Measurements from ENCODE around the gene PJVK.
"Not testable (repeated sequence)": the region's sequence is repeated elsewhere in the genome, so short reads cannot be mapped to it uniquely, and the experiment has no call there.

The PJVK gene

GRCh38 chr2:178450774-178451525 lies at the start of gene PJVK, which contains the start of gene PRKRA:
Gene PJVK, plus strand, starts transcription at chr2:178451378. Its CDS starts 2,032 bp downstream, at chr2:178453410.
Gene PRKRA, minus strand, starts transcription at chr2:178451175. Its CDS starts 145 bp downstream, at chr2:178451030.
- Mint-ChIP-seq H3K27me3 (ENCODE audit: low read depth) (peaks cover 4% of the 10 kb centered on the region), H3K9me3 (no peaks in the 10 kb centered on the region), H3K27ac (peak within 1 kb of the TSS; percentile 93), H3K4me3 (peak within 1 kb of the TSS; percentile 88), H3K36me3 (ENCODE audit: low read depth) (peaks cover 23% of the 10 kb centered on the region), H3K4me1 (ENCODE audit: low read depth) (peaks cover 26% of the 10 kb centered on the region)
- peak; percentile 97 for DNase-seq (ENCODE audit: low spot score)

- no peak for DNase-seq (ENCODE audit: low spot score)
- H3K27ac Mint-ChIP-seq, result no peak overlapping the region
- peaks cover 35% of the 10 kb centered on the region for H3K4me1 Mint-ChIP-seq (ENCODE audit: low read depth)
- no peaks in the 10 kb centered on the region for H3K9me3 Mint-ChIP-seq
- H3K27me3 Mint-ChIP-seq (ENCODE audit: low read depth), result peaks cover 2% of the 10 kb centered on the region
- H3K4me3 Mint-ChIP-seq, result no peak overlapping the region
- no peaks in the 10 kb centered on the region for H3K36me3 Mint-ChIP-seq (ENCODE audit: low read depth)
Observed at GRCh38 chr2:178401994-178402437, 49.2 kb upstream of the PJVK start.

- no peaks in the 10 kb centered on the region for H3K9me3 Mint-ChIP-seq
- no peaks in the 10 kb centered on the region for H3K36me3 Mint-ChIP-seq (ENCODE audit: low read depth)
- H3K27ac Mint-ChIP-seq, result peak overlapping the region; percentile 93
- peaks cover 36% of the 10 kb centered on the region for H3K4me1 Mint-ChIP-seq (ENCODE audit: low read depth)
- peak; percentile 19 for DNase-seq (ENCODE audit: low spot score)
- H3K27me3 Mint-ChIP-seq (ENCODE audit: low read depth), result peaks cover 2% of the 10 kb centered on the region
- peak overlapping the region; percentile 80 for H3K4me3 Mint-ChIP-seq
Observed at GRCh38 chr2:178403671-178404306, 47.4 kb upstream of the PJVK start.

- peak; percentile 75 for DNase-seq (ENCODE audit: low spot score)
Observed at GRCh38 chr2:178404368-178404767, 46.8 kb upstream of the PJVK start.

GRCh38 chr2:178409261-178409660 lies 41.9 kb upstream of the PJVK start:
- H3K36me3 Mint-ChIP-seq (ENCODE audit: low read depth), result peaks cover 5% of the 10 kb centered on the region
- DNase-seq (ENCODE audit: low spot score), result no peak
- H3K4me1 Mint-ChIP-seq (ENCODE audit: low read depth), result peaks cover 44% of the 10 kb centered on the region
- H3K27ac Mint-ChIP-seq, result no peak overlapping the region
- no peak overlapping the region for H3K4me3 Mint-ChIP-seq
- H3K9me3 Mint-ChIP-seq, result no peaks in the 10 kb centered on the region
- H3K27me3 Mint-ChIP-seq (ENCODE audit: low read depth), result no peaks in the 10 kb centered on the region

More at GRCh38 chr2:178404368-178404767, 46.8 kb upstream of the PJVK start:
- peak overlapping the region; percentile 93 for H3K27ac Mint-ChIP-seq
- peaks cover 2% of the 10 kb centered on the region for H3K27me3 Mint-ChIP-seq (ENCODE audit: low read depth)
- no peaks in the 10 kb centered on the region for H3K36me3 Mint-ChIP-seq (ENCODE audit: low read depth)
- peak overlapping the region; percentile 80 for H3K4me3 Mint-ChIP-seq
- peaks cover 36% of the 10 kb centered on the region for H3K4me1 Mint-ChIP-seq (ENCODE audit: low read depth)
- no peaks in the 10 kb centered on the region for H3K9me3 Mint-ChIP-seq

DNA sequence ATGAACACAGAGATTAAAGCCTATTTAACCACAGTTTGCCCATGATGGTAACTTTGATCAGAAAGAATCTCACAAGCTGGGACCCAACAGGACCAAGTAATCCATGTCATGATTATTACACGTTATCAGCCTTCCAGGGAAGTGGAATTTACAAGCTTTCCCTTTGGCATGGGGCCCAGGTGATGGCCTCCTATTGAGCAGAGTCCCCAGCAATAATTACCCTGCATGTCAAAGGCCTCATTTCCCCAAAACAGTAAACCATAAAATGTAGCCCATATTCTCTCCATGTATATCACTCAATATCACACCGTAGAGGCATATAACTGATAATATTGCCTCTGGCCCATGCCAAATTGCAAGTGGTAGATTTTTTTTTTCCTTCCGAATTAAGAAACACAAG lies 39.1 kb upstream of the PJVK start:
- peaks cover 12% of the 10 kb centered on the region for H3K36me3 Mint-ChIP-seq (ENCODE audit: low read depth)
- H3K4me1 Mint-ChIP-seq (ENCODE audit: low read depth), result peaks cover 49% of the 10 kb centered on the region
- no peak overlapping the region for H3K4me3 Mint-ChIP-seq
- DNase-seq (ENCODE audit: low spot score), result no peak
- H3K9me3 Mint-ChIP-seq, result no peaks in the 10 kb centered on the region
- no peaks in the 10 kb centered on the region for H3K27me3 Mint-ChIP-seq (ENCODE audit: low read depth)
- no peak overlapping the region for H3K27ac Mint-ChIP-seq

GRCh38 chr2:178412453-178412852 lies 38.7 kb upstream of the PJVK start:
- H3K9me3 Mint-ChIP-seq; DNase-seq (ENCODE audit: low spot score); H3K27me3 Mint-ChIP-seq (ENCODE audit: low read depth): not testable (repeated sequence)
- H3K4me1 Mint-ChIP-seq (ENCODE audit: low read depth), result peaks cover 48% of the 10 kb centered on the region
- H3K4me3 Mint-ChIP-seq, result peak overlapping the region; percentile 96
- H3K36me3 Mint-ChIP-seq (ENCODE audit: low read depth), result peaks cover 12% of the 10 kb centered on the region
- peak overlapping the region; percentile 99 for H3K27ac Mint-ChIP-seq

GRCh38 chr2:178413472-178414265 lies 37.5 kb upstream of the PJVK start:
- Mint-ChIP-seq H3K27me3 (ENCODE audit: low read depth) (no peaks in the 10 kb centered on the region), H3K27ac (peak overlapping the region; percentile 99), H3K36me3 (ENCODE audit: low read depth) (peaks cover 12% of the 10 kb centered on the region), H3K4me3 (peak overlapping the region; percentile 96), H3K9me3 (no peaks in the 10 kb centered on the region), H3K4me1 (ENCODE audit: low read depth) (peaks cover 52% of the 10 kb centered on the region)
- DNase-seq (ENCODE audit: low spot score), result peak; percentile 79

DNA sequence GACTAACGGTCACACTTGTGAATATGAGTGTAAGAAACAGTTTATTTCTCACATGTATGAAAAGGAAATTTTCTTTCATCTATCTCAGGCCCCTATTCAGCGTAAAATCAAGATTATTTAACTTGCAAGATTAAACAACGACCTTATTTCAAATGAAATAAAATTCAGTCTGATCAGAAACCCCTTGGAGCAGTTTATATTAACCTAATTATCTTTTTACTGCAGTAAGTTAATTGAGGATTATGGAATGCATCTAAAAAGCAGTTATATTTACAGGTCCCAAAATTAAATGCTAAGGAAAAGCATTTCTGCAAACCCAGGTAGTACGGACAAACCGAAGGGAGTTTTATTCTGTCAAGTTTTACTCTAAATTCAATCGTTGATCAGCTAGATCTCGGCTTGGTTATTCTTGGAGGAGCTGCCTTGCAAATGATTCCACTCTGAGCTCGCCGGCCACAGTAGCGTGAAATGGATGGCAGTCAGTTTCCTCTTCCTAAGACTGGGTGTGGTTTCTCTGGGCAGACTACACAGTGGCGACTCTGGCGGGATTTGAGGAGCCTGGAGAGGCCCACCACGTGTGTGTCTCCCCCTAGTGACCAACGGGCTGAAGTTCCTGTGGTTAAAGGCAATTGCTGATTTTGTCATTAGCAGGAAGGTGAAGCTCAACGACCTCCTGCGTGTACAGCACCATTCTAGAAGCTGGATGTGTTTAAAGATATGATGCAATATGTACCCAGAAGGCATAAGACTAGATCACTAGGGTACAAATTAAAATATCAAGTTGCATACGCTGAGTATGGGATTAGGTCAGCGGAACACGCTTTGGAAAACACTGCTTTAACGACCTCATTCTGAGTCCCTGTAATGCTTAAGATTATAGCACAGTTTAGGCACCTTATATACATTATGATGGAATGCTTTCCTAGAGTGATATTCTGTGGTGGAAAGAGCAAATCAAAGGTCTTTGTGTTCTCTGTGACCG lies 36.6 kb upstream of the PJVK start:
- Mint-ChIP-seq H3K27ac (peak overlapping the region; percentile 99), H3K4me3 (peak overlapping the region; percentile 96), H3K4me1 (ENCODE audit: low read depth) (peaks cover 59% of the 10 kb centered on the region), H3K36me3 (ENCODE audit: low read depth) (peaks cover 12% of the 10 kb centered on the region), H3K9me3 (no peaks in the 10 kb centered on the region), H3K27me3 (ENCODE audit: low read depth) (no peaks in the 10 kb centered on the region)
- DNase-seq (ENCODE audit: low spot score), result peak; percentile 85

GRCh38 chr2:178415979-178416378 lies 35.2 kb upstream of the PJVK start:
- peaks cover 9% of the 10 kb centered on the region for H3K36me3 Mint-ChIP-seq (ENCODE audit: low read depth)
- H3K9me3 Mint-ChIP-seq, result no peaks in the 10 kb centered on the region
- H3K4me1 Mint-ChIP-seq (ENCODE audit: low read depth), result peaks cover 58% of the 10 kb centered on the region
- no peaks in the 10 kb centered on the region for H3K27me3 Mint-ChIP-seq (ENCODE audit: low read depth)
- no peak for DNase-seq (ENCODE audit: low spot score)
- no peak overlapping the region for H3K4me3 Mint-ChIP-seq
- no peak overlapping the region for H3K27ac Mint-ChIP-seq

GRCh38 chr2:178417916-178418315 lies 33.3 kb upstream of the PJVK start:
- no peak overlapping the region for H3K27ac Mint-ChIP-seq

DNA sequence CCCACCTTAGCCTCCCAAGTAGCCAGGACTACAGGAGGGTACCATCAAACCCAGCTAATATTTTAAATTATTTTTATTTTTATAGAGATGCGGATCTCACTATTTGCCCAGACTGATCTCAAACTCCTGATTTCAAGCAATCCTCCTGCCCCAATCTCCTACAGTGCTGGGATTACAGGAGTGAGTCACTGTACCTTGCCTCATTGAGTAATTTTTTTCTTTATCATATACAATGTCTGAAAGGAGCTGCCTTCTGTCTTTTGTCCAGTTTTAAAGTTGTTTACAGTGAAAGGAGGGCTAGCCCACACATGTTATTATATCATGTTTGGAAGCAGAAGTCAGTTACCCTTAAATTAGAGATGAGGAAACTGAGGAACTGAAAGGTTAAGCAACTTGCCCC lies 32.8 kb upstream of the PJVK start:
- no peak for DNase-seq (ENCODE audit: low spot score)
- Mint-ChIP-seq H3K4me3 (no peak overlapping the region), H3K9me3 (no peaks in the 10 kb centered on the region), H3K36me3 (ENCODE audit: low read depth) (peaks cover 14% of the 10 kb centered on the region), H3K27ac (no peak overlapping the region), H3K27me3 (ENCODE audit: low read depth) (no peaks in the 10 kb centered on the region), H3K4me1 (ENCODE audit: low read depth) (peaks cover 48% of the 10 kb centered on the region)

More at GRCh38 chr2:178417916-178418315, 33.3 kb upstream of the PJVK start:
- Mint-ChIP-seq H3K4me1 (ENCODE audit: low read depth) (peaks cover 53% of the 10 kb centered on the region), H3K4me3 (no peak overlapping the region), H3K9me3 (no peaks in the 10 kb centered on the region), H3K27me3 (ENCODE audit: low read depth) (no peaks in the 10 kb centered on the region), H3K36me3 (ENCODE audit: low read depth) (peaks cover 14% of the 10 kb centered on the region)
- DNase-seq (ENCODE audit: low spot score), result no peak

DNA sequence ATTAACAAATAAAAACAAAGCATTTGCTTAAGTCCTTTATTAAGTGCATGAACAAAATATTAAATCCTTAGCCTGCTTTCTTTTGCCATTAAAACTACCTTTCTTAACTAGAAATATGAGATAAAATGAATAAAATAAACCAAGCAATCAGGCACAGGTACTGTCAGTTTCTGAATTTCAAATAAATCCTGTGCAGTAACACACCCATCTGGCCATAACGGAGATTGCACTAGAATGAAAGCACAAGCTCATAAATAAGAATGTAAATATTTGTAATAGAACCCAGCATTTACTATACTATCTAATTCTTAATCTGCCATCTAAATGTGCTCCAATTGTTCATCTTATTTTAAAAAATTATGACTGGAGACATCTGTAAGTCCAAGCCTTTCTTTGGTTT lies 32.1 kb upstream of the PJVK start:
- Mint-ChIP-seq H3K9me3 (no peaks in the 10 kb centered on the region), H3K4me3 (no peak overlapping the region), H3K27ac (no peak overlapping the region), H3K27me3 (ENCODE audit: low read depth) (no peaks in the 10 kb centered on the region), H3K36me3 (ENCODE audit: low read depth) (peaks cover 18% of the 10 kb centered on the region), H3K4me1 (ENCODE audit: low read depth) (peaks cover 46% of the 10 kb centered on the region)
- DNase-seq (ENCODE audit: low spot score), result no peak
